MM.1S (cell line): Measurements from ENCODE around the gene ZNF618.

Experiments used
- EZH2 ChIP-seq: fragments of 300-600 bp; sonication (generic); optimal IDR thresholded peaks from 2 replicates; pipeline ENCODE3; 2017; ENCODE audit warnings: low read depth, mild to moderate bottlenecking, antibody characterized with exemption, low read length, mixed read lengths
- TF ChIP-seq, protein P1 (sequence below): fragments of 300-600 bp; sonication (generic); IDR thresholded peaks from 2 replicates; pipeline ENCODE4 v1.5.1; 2016; ENCODE audit warnings: antibody characterized with exemption, low read length, mixed read lengths

DNA sequence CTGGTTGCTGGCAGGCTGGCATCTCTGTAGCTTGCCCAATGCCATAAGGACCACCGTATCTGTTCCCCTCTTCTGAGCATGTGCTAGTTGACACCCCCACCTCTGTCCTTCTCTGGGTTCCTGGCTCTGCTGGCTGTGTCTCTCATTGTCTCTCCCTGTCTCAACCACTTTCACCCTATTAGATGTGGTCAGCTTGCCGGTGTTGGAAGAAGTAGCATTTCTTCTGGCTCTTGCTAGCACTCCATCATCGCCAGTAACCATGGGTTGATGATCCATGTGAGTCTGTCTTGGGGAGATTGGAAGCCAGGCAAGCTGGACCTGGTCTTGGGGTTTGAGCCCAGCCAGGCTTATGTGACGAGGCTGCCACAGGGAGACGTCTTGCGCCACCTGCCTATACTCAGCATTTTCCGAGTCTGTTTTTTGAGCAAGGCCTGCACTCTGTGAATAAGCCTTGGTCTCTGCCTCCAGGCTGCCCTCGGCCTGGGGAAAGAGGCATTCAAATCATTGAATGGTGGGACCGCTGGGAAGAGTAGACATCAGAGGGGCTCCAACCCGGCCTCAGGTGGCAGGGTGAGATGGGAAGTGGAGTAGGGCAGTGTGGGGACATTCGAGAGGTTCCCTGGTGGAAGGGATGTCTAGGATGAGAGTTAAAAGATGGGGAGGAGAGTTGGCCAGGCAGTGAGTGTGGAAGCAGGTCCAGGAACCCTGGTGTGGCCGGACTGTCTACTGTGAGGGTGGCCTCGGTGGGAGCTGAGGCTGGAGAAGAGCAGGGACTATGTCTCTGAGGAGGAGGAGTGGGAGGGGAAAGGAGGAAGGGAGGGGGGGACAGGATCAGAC, 74.3 kb downstream of the ZNF618 start:
- TF ChIP-seq, protein P1, sequence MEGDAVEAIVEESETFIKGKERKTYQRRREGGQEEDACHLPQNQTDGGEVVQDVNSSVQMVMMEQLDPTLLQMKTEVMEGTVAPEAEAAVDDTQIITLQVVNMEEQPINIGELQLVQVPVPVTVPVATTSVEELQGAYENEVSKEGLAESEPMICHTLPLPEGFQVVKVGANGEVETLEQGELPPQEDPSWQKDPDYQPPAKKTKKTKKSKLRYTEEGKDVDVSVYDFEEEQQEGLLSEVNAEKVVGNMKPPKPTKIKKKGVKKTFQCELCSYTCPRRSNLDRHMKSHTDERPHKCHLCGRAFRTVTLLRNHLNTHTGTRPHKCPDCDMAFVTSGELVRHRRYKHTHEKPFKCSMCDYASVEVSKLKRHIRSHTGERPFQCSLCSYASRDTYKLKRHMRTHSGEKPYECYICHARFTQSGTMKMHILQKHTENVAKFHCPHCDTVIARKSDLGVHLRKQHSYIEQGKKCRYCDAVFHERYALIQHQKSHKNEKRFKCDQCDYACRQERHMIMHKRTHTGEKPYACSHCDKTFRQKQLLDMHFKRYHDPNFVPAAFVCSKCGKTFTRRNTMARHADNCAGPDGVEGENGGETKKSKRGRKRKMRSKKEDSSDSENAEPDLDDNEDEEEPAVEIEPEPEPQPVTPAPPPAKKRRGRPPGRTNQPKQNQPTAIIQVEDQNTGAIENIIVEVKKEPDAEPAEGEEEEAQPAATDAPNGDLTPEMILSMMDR: no peak
- no peak for TF ChIP-seq EZH2
